ENCODE measurements around the gene PLXDC1.

GRCh38 chr17:39161962-39162361 lies 10.5 kb upstream of the PLXDC1 start:
- no peak for TF ChIP-seq CTCF (conservative IDR thresholded peaks at IDR 0.05 in 1 of 2, IDR thresholded peaks at IDR 0.05 in 1 of 2; ENCODE audit: low read depth in 1 of 2, low read length in 2 of 2)
- TF ChIP-seq EZH2 (IDR thresholded peaks at IDR 0.05; ENCODE audit: low read length, missing control alignments): no peak

All from fibroblast of lung (primary cell).